ENCODE measurements around the gene PRDM4. TPM values are rescaled to one million over a fixed set of nuclear protein-coding genes. Genes with fewer than 3 reads are reported as not detected.
"Not testable (repeated sequence)": the region's sequence is repeated elsewhere in the genome, so short reads cannot be mapped to it uniquely, and the experiment has no call there.

The PRDM4 gene
- total and polyA plus RNA-seq, 2 donors from 2014 or later = 18.4 to 37.2 TPM

- Histone ChIP-seq H3K36me3 (ENCODE audit: control insufficient read depth in 2 of 3, insufficient read depth in 3 of 3, low read length in 3 of 3) (peaks cover 0 to 30% (median 20%) of the 10 kb centered on the region in 3 donors), H3K27me3 (ENCODE audit: control insufficient read depth, insufficient read depth, low read length) (no peaks in the 10 kb centered on the region), H3K27ac (ENCODE audit: low read depth in 2 of 2, low read length in 2 of 2) (no peak overlapping the region), H3K4me1 (ENCODE audit: control insufficient read depth in 2 of 3, insufficient read depth in 2 of 3, low read depth in 1 of 3, low read length in 3 of 3) (no peaks in the 10 kb centered on the region), H3K9me3 (ENCODE audit: control insufficient read depth in 2 of 3, insufficient read depth in 1 of 3, low read length in 3 of 3) (no peaks in the 10 kb centered on the region), H3K9ac (ENCODE audit: low read length in 3 of 3) (no peak overlapping the region), H3K4me3 (ENCODE audit: low read length in 3 of 3) (no peak overlapping the region)
- intact Hi-C loops (cut with DNase I) = no loop called here
- TF ChIP-seq, protein P1, sequence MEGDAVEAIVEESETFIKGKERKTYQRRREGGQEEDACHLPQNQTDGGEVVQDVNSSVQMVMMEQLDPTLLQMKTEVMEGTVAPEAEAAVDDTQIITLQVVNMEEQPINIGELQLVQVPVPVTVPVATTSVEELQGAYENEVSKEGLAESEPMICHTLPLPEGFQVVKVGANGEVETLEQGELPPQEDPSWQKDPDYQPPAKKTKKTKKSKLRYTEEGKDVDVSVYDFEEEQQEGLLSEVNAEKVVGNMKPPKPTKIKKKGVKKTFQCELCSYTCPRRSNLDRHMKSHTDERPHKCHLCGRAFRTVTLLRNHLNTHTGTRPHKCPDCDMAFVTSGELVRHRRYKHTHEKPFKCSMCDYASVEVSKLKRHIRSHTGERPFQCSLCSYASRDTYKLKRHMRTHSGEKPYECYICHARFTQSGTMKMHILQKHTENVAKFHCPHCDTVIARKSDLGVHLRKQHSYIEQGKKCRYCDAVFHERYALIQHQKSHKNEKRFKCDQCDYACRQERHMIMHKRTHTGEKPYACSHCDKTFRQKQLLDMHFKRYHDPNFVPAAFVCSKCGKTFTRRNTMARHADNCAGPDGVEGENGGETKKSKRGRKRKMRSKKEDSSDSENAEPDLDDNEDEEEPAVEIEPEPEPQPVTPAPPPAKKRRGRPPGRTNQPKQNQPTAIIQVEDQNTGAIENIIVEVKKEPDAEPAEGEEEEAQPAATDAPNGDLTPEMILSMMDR (IDR thresholded peaks at IDR 0.05; ENCODE audit: borderline replicate concordance, extremely low read depth, insufficient read depth) = no peak
- FAIRE-seq (no peak), DNase-seq (no peak)
Measured at GRCh38 chr12:107715780-107716179, 45.2 kb downstream of the PRDM4 start.

DNA sequence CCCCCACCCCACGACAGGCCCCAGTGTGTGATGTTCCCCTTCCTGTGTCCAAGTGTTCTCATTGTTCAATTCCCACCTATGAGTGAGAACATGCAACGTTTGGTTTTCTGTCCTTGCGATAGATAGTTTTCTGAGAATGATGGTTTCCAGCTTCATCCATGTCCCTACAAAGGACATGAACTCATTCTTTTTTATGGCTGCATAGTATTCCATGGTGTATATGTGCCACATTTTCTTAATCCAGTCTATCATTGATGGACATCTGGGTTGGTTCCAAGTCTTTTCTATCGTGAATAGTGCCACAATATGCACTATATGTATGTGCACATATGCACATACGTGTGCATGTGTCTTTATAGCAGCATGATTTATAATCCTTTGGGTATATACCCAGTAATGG is 55.4 kb downstream of the PRDM4 start:
- intact Hi-C loops (cut with DNase I); H3K9me3 ChIP-seq (ENCODE audit: control insufficient read depth in 2 of 3, insufficient read depth in 1 of 3, low read length in 3 of 3); H3K27ac ChIP-seq (ENCODE audit: low read depth in 2 of 2, low read length in 2 of 2); H3K4me3 ChIP-seq (ENCODE audit: low read length in 3 of 3); DNase-seq; FAIRE-seq; H3K27me3 ChIP-seq (ENCODE audit: control insufficient read depth, insufficient read depth, low read length); H3K9ac ChIP-seq (ENCODE audit: low read length in 3 of 3); H3K4me1 ChIP-seq (ENCODE audit: control insufficient read depth in 2 of 3, insufficient read depth in 2 of 3, low read depth in 1 of 3, low read length in 3 of 3): not testable (repeated sequence)
- peaks cover 8 to 48% (median 37%) of the 10 kb centered on the region in 3 donors for H3K36me3 ChIP-seq (ENCODE audit: control insufficient read depth in 2 of 3, insufficient read depth in 3 of 3, low read length in 3 of 3)

GRCh38 chr12:107704041-107704440 is 56.9 kb downstream of the PRDM4 start:
- Histone ChIP-seq H3K9ac (ENCODE audit: low read length in 3 of 3) (no peak overlapping the region), H3K36me3 (ENCODE audit: control insufficient read depth in 2 of 3, insufficient read depth in 3 of 3, low read length in 3 of 3) (peaks cover 14 to 49% (median 39%) of the 10 kb centered on the region in 3 donors), H3K4me3 (ENCODE audit: low read length in 3 of 3) (no peak overlapping the region), H3K27me3 (ENCODE audit: control insufficient read depth, insufficient read depth, low read length) (no peaks in the 10 kb centered on the region), H3K9me3 (ENCODE audit: control insufficient read depth in 2 of 3, insufficient read depth in 1 of 3, low read length in 3 of 3) (peaks cover 0 to 8% (median 0%) of the 10 kb centered on the region in 3 donors), H3K27ac (ENCODE audit: low read depth in 2 of 2, low read length in 2 of 2) (no peak overlapping the region), H3K4me1 (ENCODE audit: control insufficient read depth in 2 of 3, insufficient read depth in 2 of 3, low read depth in 1 of 3, low read length in 3 of 3) (no peaks in the 10 kb centered on the region)
- no peak for DNase-seq
- intact Hi-C loops (cut with DNase I) = no loop called here
- TF ChIP-seq, protein P1 (IDR thresholded peaks at IDR 0.05; ENCODE audit: borderline replicate concordance, extremely low read depth, insufficient read depth) = no peak
- no peak for FAIRE-seq

- TF ChIP-seq, protein P1 (IDR thresholded peaks at IDR 0.05; ENCODE audit: borderline replicate concordance, extremely low read depth, insufficient read depth) = no peak
- H3K9ac ChIP-seq (ENCODE audit: low read length in 3 of 3) = no peak overlapping the region
Measured at GRCh38 chr12:107702106-107702505, 58.8 kb downstream of the PRDM4 start.

GRCh38 chr12:107695772-107696171 is 65.2 kb downstream of the PRDM4 start:
- H3K4me1 ChIP-seq (ENCODE audit: control insufficient read depth in 2 of 3, insufficient read depth in 2 of 3, low read depth in 1 of 3, low read length in 3 of 3); FAIRE-seq; intact Hi-C loops (cut with DNase I); H3K9me3 ChIP-seq (ENCODE audit: control insufficient read depth in 2 of 3, insufficient read depth in 1 of 3, low read length in 3 of 3); H3K4me3 ChIP-seq (ENCODE audit: low read length in 3 of 3); H3K9ac ChIP-seq (ENCODE audit: low read length in 3 of 3); DNase-seq; H3K27ac ChIP-seq (ENCODE audit: low read depth in 2 of 2, low read length in 2 of 2); H3K27me3 ChIP-seq (ENCODE audit: control insufficient read depth, insufficient read depth, low read length): not testable (repeated sequence)
- H3K36me3 ChIP-seq (ENCODE audit: control insufficient read depth in 2 of 3, insufficient read depth in 3 of 3, low read length in 3 of 3) = peaks cover 12 to 57% (median 44%) of the 10 kb centered on the region in 3 donors

More at GRCh38 chr12:107702106-107702505, 58.8 kb downstream of the PRDM4 start:
- no peak overlapping the region for H3K27ac ChIP-seq (ENCODE audit: low read depth in 2 of 2, low read length in 2 of 2)
- intact Hi-C loops (cut with DNase I) = no loop called here
- H3K4me1 ChIP-seq (ENCODE audit: control insufficient read depth in 2 of 3, insufficient read depth in 2 of 3, low read depth in 1 of 3, low read length in 3 of 3) = no peaks in the 10 kb centered on the region
- H3K27me3 ChIP-seq (ENCODE audit: control insufficient read depth, insufficient read depth, low read length) = no peaks in the 10 kb centered on the region
- H3K4me3 ChIP-seq (ENCODE audit: low read length in 3 of 3) = no peak overlapping the region
- H3K9me3 ChIP-seq (ENCODE audit: control insufficient read depth in 2 of 3, insufficient read depth in 1 of 3, low read length in 3 of 3) = peaks cover 0 to 8% (median 0%) of the 10 kb centered on the region in 3 donors
- no peak for DNase-seq
- H3K36me3 ChIP-seq (ENCODE audit: control insufficient read depth in 2 of 3, insufficient read depth in 3 of 3, low read length in 3 of 3) = peaks cover 14 to 46% (median 40%) of the 10 kb centered on the region in 3 donors
- FAIRE-seq = no peak
